GM18907 (cell line): ENCODE measurements around the gene CLEC20A.
A peak's percentile ranks its signal among the peaks of the same experiment; 100 is the strongest.

Experiments used
- ATAC-seq: cut with Tn5 transposase; IDR thresholded peaks from one replicate; pipeline ENCODE4 v1.9.1; 2021; ENCODE audit warnings: mild to moderate bottlenecking, moderate library complexity; ENCODE audit not compliant: unreplicated experiment

CLEC20A gene

DNA sequence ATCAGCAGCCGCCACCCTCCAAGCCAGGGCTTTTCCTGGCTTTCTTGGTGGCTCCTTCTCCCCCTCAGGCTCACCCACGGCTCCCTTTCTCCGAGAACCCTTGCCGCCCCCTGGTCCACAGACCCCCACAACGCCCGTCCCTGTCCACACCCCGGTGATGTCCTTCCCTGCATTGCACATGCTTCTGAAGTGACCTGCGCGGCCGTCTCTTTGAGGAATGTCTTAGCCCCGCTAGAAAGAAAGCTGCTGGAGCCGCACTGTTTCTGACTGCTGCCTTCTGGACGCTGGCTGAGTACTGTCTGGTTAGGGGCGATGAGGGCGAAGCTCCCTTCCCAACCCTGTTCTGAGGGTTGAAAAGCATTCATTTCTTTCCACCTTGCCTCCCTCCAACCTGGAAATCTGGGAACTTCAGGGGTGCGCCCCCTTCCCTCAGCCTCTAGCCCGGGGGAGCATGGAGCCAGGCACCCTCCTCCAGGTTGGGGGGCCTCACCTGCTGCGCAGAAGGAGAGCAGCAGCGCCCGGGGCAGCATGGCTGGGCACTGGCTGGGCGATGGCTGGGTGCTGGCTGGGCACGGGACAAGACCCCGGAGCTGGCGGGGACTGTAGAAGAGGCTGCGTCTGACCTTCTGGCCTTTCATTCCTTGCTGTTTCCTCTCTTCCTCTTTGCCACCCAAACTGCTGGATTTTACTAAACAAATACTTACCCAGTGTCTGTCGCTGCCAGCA lies at the start of gene CLEC20A:
TSS of gene CLEC20A (minus strand) at position 555 of the 726 bp plus-strand sequence. CDS start at position 530, 25 bp downstream.
- ATAC-seq = no peak

DNA sequence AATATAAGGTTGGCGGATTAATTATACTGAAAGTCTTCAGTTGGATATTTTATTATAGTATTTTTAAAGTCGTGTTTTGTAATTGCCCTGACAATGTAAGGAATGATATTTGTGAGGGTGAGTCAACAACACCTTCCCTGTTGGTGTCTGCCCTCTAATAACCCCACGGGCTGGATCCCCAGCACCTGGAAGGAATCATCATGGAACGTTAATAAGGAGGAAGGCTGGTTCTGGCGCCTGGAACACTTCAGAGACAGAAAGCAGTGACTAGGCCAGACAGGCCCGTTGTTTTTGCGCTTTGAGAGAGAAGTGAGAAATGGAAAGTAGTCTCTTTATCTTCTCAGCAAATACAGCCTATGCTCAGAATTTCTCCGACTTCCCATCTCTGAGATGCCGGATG lies 47.8 kb upstream of the CLEC20A start:
- ATAC-seq = no peak

DNA sequence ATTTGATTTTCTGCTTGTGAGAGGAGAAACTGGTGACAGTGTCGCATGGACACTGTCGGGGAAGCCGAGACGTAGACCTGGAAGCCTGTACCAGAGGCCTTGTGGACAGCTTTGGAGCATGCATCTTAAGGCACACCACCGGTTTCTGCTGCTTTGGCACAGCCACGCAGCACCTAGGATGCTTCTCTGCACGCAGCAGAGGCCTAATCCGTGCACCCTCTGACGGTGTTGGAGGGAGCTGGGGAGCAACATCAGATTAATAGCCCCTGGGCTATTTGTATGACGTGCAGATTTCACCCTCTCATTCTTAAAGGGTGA lies 46.5 kb upstream of the CLEC20A start:
- ATAC-seq = peak; percentile 41

DNA sequence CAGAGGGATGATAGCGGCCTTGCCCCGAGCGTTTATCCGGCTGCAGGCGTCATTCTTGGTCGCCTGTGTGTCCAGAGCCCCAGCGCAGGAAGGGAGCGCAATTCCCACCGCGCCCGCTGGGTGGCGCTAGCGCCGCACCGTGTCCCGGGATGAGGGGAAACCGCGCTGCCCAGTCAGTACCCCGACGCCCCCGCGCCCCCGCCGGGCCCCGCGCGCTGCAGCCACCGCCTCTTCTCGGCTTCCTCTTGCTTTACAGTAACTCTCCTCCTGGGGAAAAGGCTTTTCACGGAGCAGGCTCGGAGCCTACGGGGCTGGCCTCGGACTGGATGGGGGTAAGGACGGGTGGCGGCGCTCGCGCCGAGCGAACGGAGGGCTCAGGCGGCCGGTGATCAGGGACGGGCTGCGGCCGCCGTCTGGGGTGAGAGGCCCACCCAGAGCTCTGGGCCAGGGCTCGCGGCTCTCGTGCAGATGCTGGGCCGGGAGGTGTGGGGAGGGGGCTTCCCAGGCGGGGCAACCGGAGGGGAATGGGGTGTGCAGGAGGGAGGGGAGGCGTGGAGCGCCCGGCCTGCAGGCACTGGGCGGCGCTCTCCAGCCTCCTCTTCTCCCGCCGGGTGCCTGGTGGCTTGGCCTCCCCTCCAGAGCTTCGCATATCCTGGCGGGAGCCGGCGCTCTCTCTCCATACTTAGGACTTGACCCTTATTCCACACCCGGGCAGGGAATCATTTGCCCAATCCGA lies 46.0 kb upstream of the CLEC20A start:
- peak; percentile 87 for ATAC-seq

DNA sequence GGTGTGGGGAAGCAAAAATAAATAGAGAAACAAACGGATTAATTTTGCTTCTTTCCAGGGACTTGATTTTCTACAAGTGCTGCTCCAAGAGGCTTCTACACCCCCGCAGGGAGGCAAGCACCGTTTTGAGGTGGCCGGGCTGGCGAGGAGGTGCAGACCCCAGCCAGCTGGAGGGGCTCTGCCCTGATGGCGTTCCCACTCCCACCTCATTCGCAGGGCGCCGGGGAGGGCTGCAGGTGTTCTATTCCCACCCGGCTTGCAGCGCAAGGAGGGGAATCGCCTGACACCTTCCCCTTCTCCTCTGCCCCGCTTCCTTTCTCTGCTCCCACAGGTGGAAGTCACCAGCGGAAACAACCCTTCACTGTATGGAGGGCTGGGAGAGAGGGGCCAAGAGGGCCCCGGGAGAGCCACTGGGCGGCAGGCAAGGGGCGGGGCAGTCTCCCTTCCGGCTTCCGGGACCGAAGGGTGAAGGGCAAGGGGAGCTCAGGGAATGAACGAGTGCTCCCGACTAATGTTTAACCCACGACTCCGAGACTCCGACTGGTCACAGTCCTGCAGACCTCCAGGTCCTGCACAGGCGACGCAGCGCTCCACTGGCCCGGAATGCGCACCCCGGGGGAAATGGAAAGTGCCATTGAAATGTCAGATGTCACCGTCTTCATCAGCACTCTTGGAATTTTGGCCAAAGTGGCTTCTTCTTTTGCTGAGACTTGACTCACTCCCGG lies 45.2 kb upstream of the CLEC20A start:
- ATAC-seq = peak; percentile 73

DNA sequence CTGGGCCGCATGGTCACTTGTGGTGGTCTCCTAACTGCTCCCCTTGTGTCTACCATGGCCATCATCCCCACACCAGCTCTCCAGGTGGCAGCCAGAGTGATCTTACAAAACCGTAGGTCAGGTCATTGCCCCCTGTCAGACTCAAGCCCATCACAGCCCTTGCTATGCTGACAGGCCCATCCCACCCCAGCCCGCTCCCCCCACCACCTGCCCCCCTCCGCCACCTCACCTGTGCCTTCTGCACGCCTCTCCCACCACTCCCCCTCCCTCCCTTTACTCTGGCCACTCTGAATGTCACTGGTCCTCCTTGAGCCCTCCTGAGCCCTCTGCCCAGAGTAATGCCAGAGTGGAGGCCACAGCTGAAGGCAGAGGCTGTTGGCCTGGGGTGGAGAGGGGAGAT lies 44.6 kb upstream of the CLEC20A start:
- ATAC-seq = no peak

DNA sequence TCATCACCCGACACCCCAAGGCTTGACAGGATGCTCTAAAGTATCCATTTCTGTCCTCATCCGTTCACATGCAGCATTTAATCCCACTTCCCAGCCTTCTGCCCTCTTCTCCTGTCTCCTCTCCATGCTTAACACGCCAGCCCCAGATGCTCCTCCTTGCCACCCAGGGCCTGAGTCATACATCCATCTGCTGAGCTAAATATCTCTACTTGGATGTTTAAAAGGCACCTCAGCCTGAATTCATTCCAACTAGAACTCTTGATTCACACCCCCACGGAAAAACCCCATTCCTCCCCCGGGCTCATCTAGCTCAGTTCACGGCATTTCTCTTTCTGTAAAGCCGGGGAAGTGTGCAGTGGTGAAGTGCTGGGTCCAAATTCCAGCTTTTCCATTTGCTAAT lies 43.9 kb upstream of the CLEC20A start:
- ATAC-seq = no peak

DNA sequence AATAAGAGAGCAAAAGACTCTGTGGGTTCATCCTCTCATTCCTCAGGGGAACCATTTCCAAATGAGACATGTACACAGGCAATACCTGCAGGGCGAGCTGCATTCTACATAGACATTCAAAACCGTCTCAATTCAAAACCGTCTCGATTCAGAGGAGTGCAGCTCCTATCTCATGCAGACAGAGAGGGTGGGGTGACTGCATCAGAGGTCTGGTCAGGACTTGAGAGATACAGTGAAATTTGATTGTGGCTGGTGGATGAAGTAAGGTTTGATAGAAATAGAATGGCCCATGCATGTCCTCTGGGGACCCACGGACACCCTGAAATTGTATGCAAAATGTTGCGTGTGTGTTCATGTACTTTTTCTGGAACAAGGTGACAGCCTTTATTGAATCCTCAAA lies 43.4 kb upstream of the CLEC20A start:
- no peak for ATAC-seq

DNA sequence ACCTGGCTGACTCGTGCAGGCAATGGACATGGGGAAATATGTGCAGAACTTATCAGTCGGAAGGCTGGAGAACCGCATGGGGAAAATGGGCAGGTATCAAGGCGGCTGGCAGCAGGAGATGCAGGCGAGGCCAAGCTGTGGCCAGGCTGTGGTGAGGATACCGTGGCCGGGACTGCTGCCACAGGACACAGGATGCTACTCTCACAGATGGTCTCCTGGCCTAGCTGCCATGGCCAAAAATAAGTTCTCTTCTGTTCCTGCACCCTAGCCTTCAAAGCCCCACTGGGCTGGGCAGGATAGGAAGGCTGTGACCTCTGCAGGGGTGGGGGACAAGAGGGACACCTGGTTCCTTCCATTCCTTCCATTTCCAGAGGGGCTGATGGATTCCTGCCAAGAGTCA lies 42.5 kb upstream of the CLEC20A start:
- no peak for ATAC-seq

DNA sequence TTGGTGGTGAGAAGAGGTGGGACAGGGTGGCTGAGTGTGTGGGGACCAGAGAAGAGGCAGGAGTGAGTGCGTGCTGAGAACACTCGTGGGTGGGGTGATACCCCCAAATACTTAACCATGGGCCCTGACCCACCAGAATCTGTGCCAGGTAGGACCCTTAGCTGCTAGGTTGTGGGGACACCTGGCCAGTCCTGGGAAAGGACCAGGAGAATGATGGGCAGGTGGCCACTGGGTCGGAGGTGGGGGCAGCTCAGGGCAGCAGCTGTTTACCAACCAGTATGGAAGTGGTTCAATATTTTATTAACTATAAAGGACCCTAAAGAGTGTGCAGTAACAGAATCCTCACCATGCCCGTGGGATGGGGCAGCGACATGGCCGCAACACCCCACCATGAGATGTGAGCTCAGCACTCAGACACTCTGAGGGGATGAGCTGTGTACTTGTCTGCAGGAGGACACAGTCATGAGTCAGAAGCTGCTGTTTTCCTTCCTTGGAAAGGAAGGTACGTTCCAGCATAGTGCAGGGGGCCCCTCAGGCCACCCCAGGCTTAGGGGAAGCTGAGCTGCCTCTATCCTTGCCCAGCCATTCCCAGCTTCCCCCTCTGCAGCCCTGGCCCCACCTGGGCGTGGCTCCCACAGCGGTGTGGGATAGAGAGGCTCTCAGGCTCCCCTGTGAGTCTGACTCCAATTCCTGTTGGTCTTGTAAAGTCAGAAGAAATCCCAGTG lies 41.6 kb upstream of the CLEC20A start:
- ATAC-seq = no peak

DNA sequence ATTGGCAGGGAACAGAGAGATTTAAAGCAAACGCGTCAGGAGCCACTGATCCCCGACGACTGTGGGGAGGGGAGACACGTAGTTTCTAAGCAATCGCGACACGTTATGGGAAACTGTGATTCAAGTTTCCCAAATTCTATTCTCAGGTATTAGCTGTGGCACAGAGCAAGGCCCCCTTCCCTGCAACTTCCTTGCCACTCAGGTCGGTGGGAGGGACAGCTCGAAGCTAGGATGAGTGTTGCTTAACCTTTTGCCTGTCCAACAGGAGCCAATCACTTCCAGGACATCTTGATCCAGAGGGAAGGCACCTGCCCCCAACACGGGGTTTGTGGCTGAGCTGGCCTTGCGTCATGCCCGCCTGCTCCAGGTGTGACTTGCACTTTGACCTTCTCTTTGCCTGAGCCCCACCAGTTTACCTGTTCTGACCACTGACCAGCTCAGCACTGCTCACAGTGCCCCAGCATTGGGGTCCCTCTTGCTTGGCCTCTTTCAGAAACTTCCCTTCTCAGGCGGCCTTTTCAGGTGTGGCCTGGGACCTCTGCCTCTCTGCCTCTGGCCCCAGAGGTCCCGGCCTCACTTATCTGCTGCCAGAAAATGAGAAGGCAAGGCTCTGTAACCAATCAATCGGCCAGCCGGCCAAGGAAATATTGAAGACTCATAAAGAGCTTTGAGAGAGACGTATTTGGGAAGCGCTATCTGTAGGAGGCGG lies 40.8 kb upstream of the CLEC20A start:
- no peak for ATAC-seq

DNA sequence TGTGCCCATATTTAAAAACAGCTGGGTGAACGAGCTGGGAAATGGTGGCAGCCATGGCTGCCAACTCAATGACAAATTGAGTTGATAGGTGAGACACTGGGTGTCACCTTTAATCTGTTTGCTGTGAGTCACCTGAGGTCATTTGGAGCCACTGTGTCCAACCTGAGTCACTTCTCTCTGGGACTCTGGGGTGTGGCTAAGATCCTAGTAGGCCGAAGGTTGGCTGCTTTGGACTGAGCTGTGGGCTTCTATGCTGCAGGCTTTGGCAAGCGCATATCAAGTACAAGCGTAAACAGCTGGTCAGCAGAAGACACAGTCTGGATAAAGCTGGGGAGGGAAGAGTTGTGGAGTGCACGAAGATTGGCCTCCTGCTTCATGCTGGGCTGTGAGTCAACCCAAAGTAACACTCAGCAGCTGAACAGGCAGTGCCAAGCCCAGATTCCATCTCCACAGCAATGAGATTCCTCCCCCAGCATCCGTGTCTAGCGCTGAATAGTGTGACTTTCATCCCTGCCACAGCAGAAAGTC lies 40.1 kb upstream of the CLEC20A start:
- no peak for ATAC-seq

DNA sequence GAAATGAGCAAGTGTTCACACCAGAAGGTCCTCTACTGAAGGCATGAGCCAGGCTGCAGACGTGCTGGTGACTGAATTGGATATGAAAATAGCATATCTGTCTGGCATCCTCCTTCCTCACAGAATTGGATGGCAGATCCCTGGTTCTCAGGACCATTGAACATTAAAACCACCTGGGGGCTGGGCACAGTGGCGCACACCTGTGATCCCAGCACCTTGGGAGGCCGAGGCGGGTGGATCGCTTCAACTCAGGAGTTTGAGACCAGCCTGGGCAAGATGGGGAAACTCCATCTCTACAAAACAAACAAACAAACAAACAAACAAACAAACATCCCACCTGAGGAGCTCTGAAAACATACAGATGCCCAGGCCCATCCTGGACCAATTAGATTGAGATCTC lies 39.6 kb upstream of the CLEC20A start:
- ATAC-seq = no peak

DNA sequence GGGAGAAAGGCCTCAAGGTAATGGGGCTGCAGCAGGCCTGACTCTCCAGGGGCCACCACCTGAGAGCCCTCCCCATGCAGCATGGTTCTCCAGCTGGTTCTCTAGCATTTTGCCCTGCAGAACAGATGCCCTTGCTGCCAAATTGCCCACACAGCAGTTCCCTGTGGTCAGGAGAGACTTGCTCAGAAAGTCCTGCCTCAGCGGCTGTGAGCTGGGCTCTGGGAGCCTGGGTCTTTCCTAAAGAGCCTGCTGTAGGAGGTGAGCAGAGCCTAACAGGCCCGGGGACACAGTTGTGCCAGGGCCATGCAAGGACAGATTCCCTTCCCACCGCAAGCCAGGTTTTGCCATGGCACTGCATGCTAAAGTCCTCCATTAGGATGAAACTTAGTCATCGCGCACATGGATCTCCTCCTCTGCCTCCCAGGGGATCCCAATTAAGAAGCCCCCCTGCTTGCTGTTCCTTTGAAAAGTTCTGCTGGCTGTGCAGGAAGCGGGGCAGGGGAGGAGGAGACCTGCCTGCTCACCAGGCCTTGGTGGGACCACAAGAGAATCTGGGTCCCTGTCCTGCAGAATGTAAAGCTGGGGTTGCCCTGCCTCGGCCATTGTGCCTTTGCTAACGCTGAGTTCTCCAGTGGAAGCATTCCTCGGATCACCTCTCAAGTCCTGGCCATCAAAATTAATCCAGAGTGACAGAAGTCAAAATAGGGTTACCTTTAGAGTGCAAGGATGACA lies 37.5 kb upstream of the CLEC20A start:
- no peak for ATAC-seq

DNA sequence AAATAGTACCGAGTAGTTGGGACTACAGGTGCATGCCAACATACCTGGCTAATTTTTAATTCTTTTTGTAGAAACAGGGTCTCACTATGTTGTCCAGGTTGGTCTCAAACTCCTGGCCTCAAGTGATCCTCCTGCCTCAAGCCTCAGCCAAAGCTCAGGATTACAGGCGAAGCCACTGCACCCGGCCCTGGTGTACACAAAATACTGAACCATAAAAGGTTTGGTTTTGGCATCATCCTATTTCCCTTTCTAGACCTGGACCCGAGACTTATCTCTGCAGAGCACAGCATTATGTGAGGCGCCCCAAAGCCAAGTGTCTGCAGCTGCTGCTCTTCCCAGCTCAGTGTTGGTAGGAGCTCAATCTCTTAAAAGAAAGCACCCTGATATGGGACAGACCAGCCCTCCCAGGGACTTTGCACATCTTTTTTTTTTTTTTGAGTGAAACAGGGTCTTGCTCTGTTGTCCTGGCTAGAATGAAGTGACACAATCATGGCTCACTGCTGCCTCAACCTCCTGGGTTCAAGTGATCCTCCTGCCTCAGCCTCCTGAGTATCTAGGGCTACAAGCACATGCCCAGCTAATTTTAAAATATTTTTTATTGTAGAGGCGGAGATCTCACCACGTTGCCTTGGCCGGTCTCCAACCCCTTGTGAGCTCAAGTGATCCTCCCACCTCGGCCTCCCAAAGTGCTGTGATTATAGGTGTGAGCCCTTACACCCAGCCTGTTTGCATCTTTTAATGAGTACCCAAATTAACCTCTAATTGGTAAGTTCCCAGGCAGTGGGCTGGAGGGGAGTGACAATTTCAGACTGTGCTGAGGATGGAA lies 36.6 kb upstream of the CLEC20A start:
- no peak for ATAC-seq

DNA sequence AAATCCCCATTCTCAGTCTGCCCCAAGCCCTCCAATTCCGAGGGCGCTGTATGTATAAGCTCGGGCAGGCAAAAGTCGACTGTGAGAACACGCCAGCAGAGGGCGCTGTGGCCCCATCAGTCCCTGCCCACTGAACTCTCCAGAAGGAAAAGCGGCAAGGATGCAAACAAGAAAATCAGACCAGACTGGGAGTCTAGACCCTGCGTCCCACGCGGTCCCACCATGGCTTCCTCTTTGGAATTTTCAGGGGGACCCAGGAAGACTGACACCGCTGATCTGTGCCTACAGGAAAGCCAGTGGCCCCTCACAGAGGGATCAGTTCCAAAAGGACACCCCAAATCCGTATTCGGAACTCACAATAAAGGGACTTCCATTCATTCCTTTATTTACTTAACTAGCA lies 35.6 kb upstream of the CLEC20A start:
- ATAC-seq = peak; percentile 83

DNA sequence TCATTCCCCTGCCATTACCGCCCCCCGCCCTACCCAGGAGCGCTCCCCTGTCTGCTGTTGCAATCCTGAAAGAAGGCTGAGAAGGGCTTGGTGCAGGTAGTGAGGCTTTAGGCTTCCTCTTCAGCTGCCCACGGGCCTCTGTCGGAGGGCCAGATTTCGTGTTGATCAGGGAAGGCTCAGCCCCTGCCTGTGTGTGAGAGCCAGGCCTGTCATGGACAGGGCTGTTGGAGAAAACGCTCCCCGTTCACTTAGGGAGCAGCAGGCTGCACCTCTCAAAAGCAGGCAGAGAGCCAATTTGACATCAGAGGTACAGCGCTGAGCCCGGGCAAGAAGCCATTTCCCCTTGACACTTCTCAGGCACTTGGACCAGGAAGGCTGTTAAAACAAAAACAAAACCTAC lies 35.1 kb upstream of the CLEC20A start:
- ATAC-seq = peak; percentile 30

DNA sequence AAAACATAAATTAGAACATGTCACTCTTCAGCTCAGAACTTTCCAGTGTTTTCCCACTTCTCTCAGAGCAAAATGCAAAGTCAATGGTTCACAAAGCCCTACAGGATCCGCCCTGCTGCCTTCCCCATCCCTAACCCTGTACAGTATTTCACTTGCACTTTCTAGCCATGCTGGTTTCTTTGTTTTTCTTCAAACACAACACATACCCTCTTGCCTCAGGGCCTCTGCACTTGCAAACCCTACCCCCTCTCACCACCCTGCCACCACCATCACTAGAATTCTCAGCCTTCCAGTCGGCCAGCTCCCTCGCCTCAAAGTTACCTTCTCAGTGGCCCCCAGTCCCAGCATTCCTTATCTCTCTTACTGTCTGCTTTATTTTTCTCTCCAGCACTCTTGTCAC lies 33.7 kb upstream of the CLEC20A start:
- no peak for ATAC-seq

DNA sequence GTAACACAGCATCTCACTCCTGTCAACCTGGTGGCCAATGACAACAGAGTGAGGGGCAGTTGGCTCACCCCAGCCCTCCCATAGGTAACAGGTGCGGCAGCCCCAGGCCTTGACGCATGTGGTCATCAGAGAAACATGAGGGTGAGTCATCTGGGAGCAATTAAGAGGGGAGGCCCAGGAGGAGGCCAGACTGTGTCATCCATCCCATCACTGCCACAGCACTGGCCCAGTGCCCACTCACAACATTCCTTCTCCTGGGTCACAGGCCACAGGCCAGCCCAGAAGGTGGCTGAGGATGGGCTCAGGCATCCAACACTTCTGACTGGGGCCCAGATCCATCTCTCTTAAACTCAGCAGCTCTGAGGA lies 33.3 kb upstream of the CLEC20A start:
- no peak for ATAC-seq
